Fibroblast of skin of right quadriceps (primary cell): ENCODE data around the gene OASL.

ENCODE experiments used
- DNase-seq: peaks from one replicate; pipeline ENCODE4 v3.0.0-alpha.2; 2013

Gene OASL

GRCh38 chr12:120984351-120984898, 54.6 kb downstream of the OASL start:
- no peak for DNase-seq

- no peak for DNase-seq
These were observed 55.3 kb downstream of the OASL start for GRCh38 chr12:120983759-120984158.

- DNase-seq, result no peak
These were observed 56.4 kb downstream of the OASL start for GRCh38 chr12:120982659-120983058.

GRCh38 chr12:120981407-120981941, 57.6 kb downstream of the OASL start:
- DNase-seq, result no peak

DNA sequence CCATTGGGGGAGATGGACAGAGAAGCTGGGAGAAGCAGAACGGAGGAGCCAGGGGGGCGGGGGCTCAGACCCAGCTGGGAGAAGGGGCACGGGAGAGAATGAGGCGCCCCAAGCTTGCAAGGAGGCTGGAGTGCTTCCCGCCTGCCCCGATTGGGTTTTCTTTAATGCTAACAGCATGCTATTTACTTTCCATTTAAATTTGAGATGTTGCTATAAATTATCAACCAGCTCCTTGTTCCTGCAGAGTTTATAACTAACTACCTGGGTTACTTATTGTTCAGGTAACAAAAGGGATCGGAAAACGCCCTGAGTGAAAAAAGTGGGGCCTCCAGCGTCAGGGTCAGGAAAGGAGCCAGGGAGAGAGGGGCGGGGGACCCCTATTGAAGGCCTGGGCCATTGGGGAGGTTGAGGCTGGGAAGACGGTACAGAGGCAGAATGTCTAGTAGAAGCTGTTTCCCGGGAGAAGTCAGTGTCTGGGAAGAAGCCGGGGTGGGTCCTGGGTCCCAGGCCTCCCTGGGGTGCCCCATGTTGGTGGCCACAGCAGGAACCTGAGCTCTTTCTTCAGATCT, 58.2 kb downstream of the OASL start:
- DNase-seq, result no peak

DNA sequence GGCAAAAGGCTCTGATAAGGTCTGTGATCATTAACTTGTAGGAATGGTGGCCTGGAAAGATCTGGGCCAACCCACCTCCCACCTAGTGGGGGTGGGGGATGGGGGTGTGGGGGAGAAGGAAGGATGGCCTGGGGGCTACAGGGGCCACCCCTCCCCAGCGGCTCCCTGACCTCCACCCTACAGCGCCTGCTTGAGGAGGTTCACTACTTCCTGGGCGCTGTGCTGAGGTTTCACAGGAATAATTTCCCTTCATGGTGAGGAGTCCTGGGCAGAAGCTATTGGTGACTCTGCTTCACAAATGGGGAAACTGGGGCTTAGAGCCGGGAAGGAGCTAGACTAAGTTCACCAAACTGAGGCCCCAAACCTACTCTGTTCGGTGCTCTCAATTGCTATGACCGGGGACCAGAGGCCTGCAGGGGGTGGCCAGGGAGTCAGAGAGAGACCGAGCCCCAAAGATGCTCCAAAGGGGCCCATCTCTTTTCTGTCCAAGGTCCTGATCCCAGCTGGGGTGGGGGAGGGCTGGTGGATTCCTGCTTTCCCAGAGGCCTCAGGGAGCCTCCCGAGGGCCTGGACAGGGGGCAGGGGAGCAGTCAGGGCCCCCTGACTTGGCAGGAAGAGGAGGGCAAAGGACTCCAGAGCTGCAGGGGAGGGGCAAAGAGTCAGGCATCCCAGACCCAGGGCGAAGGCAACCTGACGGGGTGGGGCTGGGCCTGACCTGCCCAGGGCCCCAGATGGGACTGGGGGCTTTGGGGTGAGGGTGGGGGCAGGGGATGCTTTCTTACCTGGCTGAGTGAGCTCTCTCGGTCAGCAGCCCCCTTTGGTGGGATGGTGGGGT, 59.0 kb downstream of the OASL start:
- DNase-seq, result no peak

GRCh38 chr12:120979220-120979861, 59.7 kb downstream of the OASL start:
- no peak for DNase-seq

DNA sequence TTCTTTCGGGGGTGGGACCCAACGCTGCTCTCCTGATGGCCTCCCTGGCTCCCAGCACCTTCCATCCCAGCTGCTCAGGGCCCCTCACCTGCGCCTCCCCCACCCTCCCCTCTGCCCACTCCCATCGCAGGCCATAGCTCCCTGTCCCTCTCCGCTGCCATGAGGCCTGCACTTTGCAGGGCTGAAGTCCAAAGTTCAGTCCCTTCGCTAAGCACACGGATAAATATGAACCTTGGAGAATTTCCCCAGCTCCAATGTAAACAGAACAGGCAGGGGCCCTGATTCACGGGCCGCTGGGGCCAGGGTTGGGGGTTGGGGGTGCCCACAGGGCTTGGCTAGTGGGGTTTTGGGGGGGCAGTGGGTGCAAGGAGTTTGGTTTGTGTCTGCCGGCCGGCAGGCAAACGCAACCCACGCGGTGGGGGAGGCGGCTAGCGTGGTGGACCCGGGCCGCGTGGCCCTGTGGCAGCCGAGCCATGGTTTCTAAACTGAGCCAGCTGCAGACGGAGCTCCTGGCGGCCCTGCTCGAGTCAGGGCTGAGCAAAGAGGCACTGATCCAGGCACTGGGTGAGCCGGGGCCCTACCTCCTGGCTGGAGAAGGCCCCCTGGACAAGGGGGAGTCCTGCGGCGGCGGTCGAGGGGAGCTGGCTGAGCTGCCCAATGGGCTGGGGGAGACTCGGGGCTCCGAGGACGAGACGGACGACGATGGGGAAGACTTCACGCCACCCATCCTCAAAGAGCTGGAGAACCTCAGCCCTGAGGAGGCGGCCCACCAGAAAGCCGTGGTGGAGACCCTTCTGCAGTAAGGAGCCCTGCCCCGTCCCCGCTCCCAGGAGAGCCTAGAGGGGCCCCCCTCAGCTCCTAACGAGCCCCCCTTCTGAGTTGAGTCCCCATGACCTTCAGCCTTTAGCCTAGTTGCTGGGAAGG, 60.5 kb downstream of the OASL start, which contains the start of gene HNF1A:
HNF1A (plus strand) TSS at position 248 of the 924 bp plus-strand sequence; CDS start at position 474, 226 bp downstream.
- no peak for DNase-seq

GRCh38 chr12:120977531-120978295, 61.3 kb downstream of the OASL start:
- DNase-seq, result no peak

- no peak for DNase-seq
These were observed 66.0 kb downstream of the OASL start for GRCh38 chr12:120972870-120973543.

DNA sequence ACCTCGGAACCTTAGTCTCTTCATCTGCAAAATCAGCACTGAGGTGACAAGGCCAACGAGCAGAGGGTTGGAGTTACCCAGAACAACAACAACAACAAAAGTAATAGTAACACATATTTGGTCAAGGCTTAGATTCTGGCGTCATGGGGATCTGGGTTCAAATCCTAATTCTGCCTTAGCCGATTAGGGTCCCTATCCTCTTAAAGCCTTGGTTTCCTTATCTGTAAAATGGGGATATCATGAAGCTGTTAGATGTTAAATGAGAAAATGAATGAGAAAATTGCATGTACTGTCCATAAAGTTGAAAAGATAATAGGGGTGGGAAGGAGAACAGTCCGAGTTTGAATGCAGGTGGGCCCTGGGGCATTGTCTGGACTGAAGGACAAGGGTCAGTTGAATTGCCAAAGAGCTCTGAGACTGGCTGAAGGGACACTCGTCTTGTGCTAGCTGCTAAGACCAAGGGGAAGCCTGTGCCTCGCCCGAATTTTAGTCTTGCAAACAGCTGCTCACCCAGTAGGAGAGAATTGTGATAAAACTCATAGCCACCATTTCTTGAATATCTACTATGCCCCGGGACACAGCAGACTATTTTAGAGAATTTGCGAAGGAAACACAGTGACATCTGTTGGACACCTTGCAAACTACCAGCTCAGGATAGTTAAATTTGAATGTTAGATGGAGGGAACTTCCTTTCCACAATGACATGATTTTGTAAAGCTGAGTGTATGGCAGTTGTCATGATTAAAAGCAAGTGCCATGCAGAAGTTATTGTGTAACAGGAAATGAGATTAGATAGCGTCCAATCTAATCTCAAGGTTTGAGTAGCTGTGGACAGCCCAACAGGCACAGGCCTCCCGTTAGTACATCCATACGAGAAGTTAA, 67.5 kb downstream of the OASL start:
- peak; percentile 49 for DNase-seq

- DNase-seq, result no peak
These were observed 68.7 kb downstream of the OASL start for GRCh38 chr12:120970310-120970709.
